ENCODE data around the gene SLC6A9.

Gene SLC6A9

DNA sequence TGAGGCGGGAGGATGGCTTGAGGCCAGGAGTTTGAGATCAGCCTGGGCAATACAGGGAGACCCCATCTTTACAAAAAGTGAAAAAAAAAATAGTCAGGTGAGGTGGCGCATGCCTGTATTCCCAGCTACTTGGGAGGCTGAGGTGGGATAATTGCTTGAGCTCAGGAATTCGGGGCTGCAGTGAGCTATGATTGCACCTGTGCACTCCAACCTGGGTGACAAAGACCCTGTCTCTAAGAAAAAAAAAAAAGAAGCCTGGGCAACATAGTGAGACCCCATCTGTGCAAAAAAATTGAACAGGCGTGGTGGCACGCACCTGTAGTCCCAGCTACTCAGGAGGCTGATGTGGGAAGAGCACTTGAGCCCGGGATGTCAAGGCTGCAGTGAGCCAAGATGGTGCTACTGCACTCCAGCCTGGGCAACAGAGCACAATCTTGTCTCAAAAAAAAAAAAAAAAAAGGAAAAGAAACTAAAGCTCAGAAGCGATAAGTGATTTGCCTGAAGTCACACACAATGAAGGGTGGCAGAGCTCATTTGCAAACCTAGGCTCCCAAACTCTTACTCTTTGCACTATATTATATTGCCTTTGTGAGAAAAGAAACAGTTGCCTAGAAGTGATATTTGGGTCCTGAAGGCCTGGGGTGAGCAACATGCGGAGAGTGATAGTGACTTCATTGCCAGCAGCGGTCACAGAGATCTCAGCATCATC lies 37.9 kb downstream of the SLC6A9 start:
- Histone ChIP-seq H3K23ac (ENCODE audit: low read length) (no peak overlapping the region), H3K4me3 (ENCODE audit: low read length) (no peak overlapping the region), H3K36me3 (ENCODE audit: control insufficient read depth, insufficient read depth, low read length) (no peaks in the 10 kb centered on the region), H4K5ac (ENCODE audit: low read length) (no peak overlapping the region), H3K27ac (ENCODE audit: low read depth, low read length) (no peak overlapping the region), H2AK5ac (ENCODE audit: low read length) (no peak overlapping the region), H3K9ac (ENCODE audit: low read length) (no peak overlapping the region), H3K18ac (ENCODE audit: low read length) (no peak overlapping the region), H3K27me3 (ENCODE audit: insufficient read depth, low read length, poor library complexity) (no peaks in the 10 kb centered on the region), H2BK15ac (replicated peaks; ENCODE audit: low read depth) (no peak overlapping the region), H3K56ac (ENCODE audit: low read length) (no peak overlapping the region), H2BK120ac (ENCODE audit: low read depth, low read length) (no peak overlapping the region), H3K4ac (ENCODE audit: low read depth, low read length) (no peak overlapping the region), H3K79me1 (ENCODE audit: low read length) (no peaks in the 10 kb centered on the region), H3K79me2 (ENCODE audit: control insufficient read depth, insufficient read depth, low read length) (no peaks in the 10 kb centered on the region), H3K4me1 (ENCODE audit: control insufficient read depth, low read depth, low read length) (no peaks in the 10 kb centered on the region), H3K4me2 (ENCODE audit: low read length) (no peak overlapping the region), H4K8ac (ENCODE audit: low read depth, low read length) (no peak overlapping the region), H2BK5ac (ENCODE audit: low read length) (no peak overlapping the region)
- no CpG with 5 or more reads among the region's 9 CpGs for WGBS (ENCODE audit: extremely low coverage, insufficient coverage, low lambda C conversion rate)
- DNase-seq: no peak

DNA sequence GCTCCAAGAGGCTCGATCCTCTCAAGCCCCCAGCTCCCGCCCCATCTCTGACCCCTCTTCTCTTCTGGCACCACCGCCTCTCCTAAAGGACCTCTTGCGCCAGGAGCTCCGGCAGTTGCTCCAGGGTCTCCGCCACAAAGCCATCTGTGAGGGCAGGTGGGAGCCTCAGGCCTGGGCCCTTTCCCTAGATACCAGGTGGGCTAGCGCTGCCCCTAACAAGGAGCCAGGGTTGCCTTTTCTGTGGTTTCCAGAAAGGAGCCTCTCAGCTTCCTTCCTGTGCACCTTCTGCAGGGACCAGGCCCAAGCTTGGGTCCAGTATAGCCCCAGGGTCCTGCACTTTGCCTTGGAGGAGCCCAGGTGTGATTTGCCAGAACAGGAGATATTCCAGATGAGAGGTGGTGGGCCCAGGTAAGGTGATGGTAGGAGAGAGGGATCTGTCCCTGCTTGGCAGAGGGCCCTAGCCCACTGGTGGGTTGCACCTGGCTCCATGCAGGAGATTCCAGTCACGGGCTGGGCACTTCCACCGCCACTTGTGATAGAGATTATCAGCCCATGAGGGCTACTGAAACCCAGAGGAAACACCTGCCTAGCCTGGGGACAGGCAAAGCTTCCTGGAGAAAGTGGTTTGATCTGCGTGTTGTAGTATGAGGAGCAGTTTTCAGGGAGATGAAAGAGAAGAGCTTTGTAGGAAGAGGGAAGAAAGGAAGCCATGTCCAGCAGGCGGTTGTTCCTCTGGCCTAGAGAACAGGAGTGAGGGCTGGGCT lies 38.8 kb downstream of the SLC6A9 start:
- DNase-seq: no peak
- Histone ChIP-seq H3K18ac (ENCODE audit: low read length) (no peak overlapping the region), H3K27ac (ENCODE audit: low read depth, low read length) (peak overlapping the region; percentile 25), H3K56ac (ENCODE audit: low read length) (peak overlapping the region; percentile 98), H2BK15ac (replicated peaks; ENCODE audit: low read depth) (no peak overlapping the region), H4K5ac (ENCODE audit: low read length) (no peak overlapping the region), H2BK120ac (ENCODE audit: low read depth, low read length) (no peak overlapping the region), H2BK5ac (ENCODE audit: low read length) (no peak overlapping the region), H2AK5ac (ENCODE audit: low read length) (peak overlapping the region; percentile 65), H3K23ac (ENCODE audit: low read length) (no peak overlapping the region), H3K27me3 (ENCODE audit: insufficient read depth, low read length, poor library complexity) (no peaks in the 10 kb centered on the region), H3K79me1 (ENCODE audit: low read length) (no peaks in the 10 kb centered on the region), H3K4me2 (ENCODE audit: low read length) (peak overlapping the region; percentile 89), H3K4me3 (ENCODE audit: low read length) (peak overlapping the region; percentile 70), H3K36me3 (ENCODE audit: control insufficient read depth, insufficient read depth, low read length) (no peaks in the 10 kb centered on the region), H3K9ac (ENCODE audit: low read length) (peak overlapping the region; percentile 92), H3K4ac (ENCODE audit: low read depth, low read length) (no peak overlapping the region), H3K4me1 (ENCODE audit: control insufficient read depth, low read depth, low read length) (no peaks in the 10 kb centered on the region), H3K79me2 (ENCODE audit: control insufficient read depth, insufficient read depth, low read length) (no peaks in the 10 kb centered on the region), H4K8ac (ENCODE audit: low read depth, low read length) (no peak overlapping the region)
- no CpG with 5 or more reads among the region's 11 CpGs for WGBS (ENCODE audit: extremely low coverage, insufficient coverage, low lambda C conversion rate)

DNA sequence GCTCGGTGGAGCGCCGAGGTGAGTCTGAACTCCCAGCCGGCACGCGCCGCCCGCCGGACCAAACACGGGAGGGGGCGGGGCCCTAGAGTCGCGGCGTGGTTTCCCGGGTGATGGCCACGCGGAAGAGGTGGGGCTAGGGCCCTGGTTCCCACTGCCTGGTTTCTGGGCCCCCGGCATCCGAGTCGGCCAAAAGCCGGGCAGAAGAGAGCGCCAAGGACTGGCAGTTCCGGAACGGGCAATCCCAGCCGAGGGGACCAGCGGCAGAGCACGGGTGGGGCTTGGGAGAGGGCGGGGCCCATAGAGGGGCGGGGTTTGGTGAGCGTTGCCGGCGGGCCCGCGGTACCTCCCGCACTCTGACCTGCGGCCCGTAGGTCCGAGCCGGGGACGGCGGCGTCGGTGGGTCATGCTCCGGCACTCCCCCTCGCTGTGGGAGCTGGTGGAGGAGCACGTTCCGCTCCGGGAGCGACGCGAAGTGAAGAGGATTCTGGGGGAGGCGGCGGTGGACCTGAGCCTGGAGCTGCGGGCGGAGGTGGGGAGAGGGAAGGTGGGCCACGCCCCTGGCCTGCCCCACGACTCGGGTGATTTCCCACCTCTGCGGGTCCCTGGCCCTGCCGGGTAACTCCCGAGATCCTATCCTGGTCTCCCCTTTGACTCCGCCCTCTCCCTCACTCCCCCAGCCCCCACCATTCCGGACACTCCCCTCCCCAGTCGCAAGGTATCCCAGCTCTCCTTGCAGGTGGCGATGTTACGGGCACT lies 39.6 kb downstream of the SLC6A9 start, which contains the start of gene CCDC24:
CCDC24 (plus strand) TSS at position 124 of the 756 bp plus-strand sequence; CDS start at position 404, 280 bp downstream.
- Histone ChIP-seq H3K18ac (ENCODE audit: low read length) (peak within 1 kb of the TSS; percentile 46), H3K4ac (ENCODE audit: low read depth, low read length) (no peak within 1 kb of the TSS), H3K36me3 (ENCODE audit: control insufficient read depth, insufficient read depth, low read length) (no peaks in the 10 kb centered on the region), H3K27ac (ENCODE audit: low read depth, low read length) (peak within 1 kb of the TSS; percentile 25), H2BK15ac (replicated peaks; ENCODE audit: low read depth) (no peak within 1 kb of the TSS), H3K79me1 (ENCODE audit: low read length) (no peaks in the 10 kb centered on the region), H2BK5ac (ENCODE audit: low read length) (peak within 1 kb of the TSS; percentile 70), H3K79me2 (ENCODE audit: control insufficient read depth, insufficient read depth, low read length) (no peaks in the 10 kb centered on the region), H4K8ac (ENCODE audit: low read depth, low read length) (no peak within 1 kb of the TSS), H4K5ac (ENCODE audit: low read length) (no peak within 1 kb of the TSS), H3K27me3 (ENCODE audit: insufficient read depth, low read length, poor library complexity) (no peaks in the 10 kb centered on the region), H2AK5ac (ENCODE audit: low read length) (peak within 1 kb of the TSS; percentile 65), H3K4me2 (ENCODE audit: low read length) (peak within 1 kb of the TSS; percentile 89), H3K4me1 (ENCODE audit: control insufficient read depth, low read depth, low read length) (no peaks in the 10 kb centered on the region), H3K56ac (ENCODE audit: low read length) (peak within 1 kb of the TSS; percentile 98), H2BK120ac (ENCODE audit: low read depth, low read length) (no peak within 1 kb of the TSS), H3K4me3 (ENCODE audit: low read length) (peak within 1 kb of the TSS; percentile 70), H3K23ac (ENCODE audit: low read length) (no peak within 1 kb of the TSS), H3K9ac (ENCODE audit: low read length) (peak within 1 kb of the TSS; percentile 92)
- peak; percentile 84 for DNase-seq
- no CpG with 5 or more reads among the region's 66 CpGs for WGBS (ENCODE audit: extremely low coverage, insufficient coverage, low lambda C conversion rate)

DNA sequence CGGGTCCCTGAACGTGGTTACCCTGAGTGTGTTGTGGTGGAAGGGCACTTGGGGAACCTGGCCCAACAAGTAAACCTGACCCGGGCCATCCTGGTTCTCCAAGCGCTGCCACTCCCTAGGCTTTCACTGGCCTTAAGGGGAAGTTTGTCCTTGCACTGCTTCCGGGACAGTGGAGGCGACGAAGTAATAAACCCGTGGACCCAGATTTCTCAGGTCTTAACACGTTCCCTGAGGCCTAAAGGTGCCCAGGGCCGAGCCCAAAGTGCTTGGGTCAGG lies 40.1 kb downstream of the SLC6A9 start:
- DNase-seq: no peak
- Histone ChIP-seq H4K5ac (ENCODE audit: low read length) (no peak overlapping the region), H3K4me3 (ENCODE audit: low read length) (peak overlapping the region; percentile 49), H3K79me2 (ENCODE audit: control insufficient read depth, insufficient read depth, low read length) (no peaks in the 10 kb centered on the region), H2BK120ac (ENCODE audit: low read depth, low read length) (no peak overlapping the region), H3K23ac (ENCODE audit: low read length) (no peak overlapping the region), H3K18ac (ENCODE audit: low read length) (no peak overlapping the region), H3K4me1 (ENCODE audit: control insufficient read depth, low read depth, low read length) (no peaks in the 10 kb centered on the region), H3K9ac (ENCODE audit: low read length) (peak overlapping the region; percentile 92), H3K27ac (ENCODE audit: low read depth, low read length) (peak overlapping the region; percentile 13), H2AK5ac (ENCODE audit: low read length) (no peak overlapping the region), H3K4ac (ENCODE audit: low read depth, low read length) (no peak overlapping the region), H4K8ac (ENCODE audit: low read depth, low read length) (no peak overlapping the region), H3K79me1 (ENCODE audit: low read length) (no peaks in the 10 kb centered on the region), H3K36me3 (ENCODE audit: control insufficient read depth, insufficient read depth, low read length) (no peaks in the 10 kb centered on the region), H2BK5ac (ENCODE audit: low read length) (no peak overlapping the region), H3K56ac (ENCODE audit: low read length) (peak overlapping the region; percentile 98), H3K27me3 (ENCODE audit: insufficient read depth, low read length, poor library complexity) (no peaks in the 10 kb centered on the region), H3K4me2 (ENCODE audit: low read length) (peak overlapping the region; percentile 83), H2BK15ac (replicated peaks; ENCODE audit: low read depth) (no peak overlapping the region)
- WGBS (ENCODE audit: extremely low coverage, insufficient coverage, low lambda C conversion rate): no CpG with 5 or more reads among the region's 10 CpGs

DNA sequence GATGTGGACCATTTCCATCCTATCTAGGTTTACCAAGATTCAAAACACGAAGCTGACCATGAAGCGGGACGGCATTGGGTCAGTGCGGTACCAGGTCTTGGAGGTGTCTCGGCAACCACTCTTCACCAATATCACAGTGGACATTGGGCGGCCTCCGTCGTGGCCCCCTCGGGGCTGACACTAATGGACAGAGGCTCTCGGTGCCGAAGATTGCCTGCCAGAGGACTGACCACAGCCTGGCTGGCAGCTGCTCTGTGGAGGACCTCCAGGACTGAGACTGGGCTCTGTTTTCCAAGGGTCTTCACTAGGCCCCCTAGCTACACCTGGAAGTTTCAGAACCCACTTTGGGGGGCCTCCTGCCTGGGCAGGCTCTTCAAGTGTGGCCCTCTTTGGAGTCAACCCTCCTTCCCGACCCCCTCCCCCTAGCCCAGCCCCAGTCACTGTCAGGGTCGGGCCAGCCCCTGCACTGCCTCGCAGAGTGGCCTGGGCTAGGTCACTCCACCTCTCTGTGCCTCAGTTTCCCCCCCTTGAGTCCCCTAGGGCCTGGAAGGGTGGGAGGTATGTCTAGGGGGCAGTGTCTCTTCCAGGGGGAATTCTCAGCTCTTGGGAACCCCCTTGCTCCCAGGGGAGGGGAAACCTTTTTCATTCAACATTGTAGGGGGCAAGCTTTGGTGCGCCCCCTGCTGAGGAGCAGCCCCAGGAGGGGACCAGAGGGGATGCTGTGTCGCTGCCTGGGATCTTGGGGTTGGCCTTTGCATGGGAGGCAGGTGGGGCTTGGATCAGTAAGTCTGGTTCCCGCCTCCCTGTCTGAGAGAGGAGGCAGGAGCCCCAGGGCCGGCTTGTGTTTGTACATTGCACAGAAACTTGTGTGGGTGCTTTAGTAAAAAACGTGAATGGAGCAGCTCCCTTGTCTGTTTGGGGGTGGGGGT lies 40.7 kb downstream of the SLC6A9 start:
- no CpG with 5 or more reads among the region's 19 CpGs for WGBS (ENCODE audit: extremely low coverage, insufficient coverage, low lambda C conversion rate)
- Histone ChIP-seq H3K18ac (ENCODE audit: low read length) (no peak overlapping the region), H3K4ac (ENCODE audit: low read depth, low read length) (no peak overlapping the region), H3K79me1 (ENCODE audit: low read length) (no peaks in the 10 kb centered on the region), H4K8ac (ENCODE audit: low read depth, low read length) (no peak overlapping the region), H3K23ac (ENCODE audit: low read length) (no peak overlapping the region), H3K27me3 (ENCODE audit: insufficient read depth, low read length, poor library complexity) (no peaks in the 10 kb centered on the region), H3K4me2 (ENCODE audit: low read length) (peak overlapping the region; percentile 83), H3K56ac (ENCODE audit: low read length) (peak overlapping the region; percentile 98), H3K4me1 (ENCODE audit: control insufficient read depth, low read depth, low read length) (no peaks in the 10 kb centered on the region), H2BK15ac (replicated peaks; ENCODE audit: low read depth) (no peak overlapping the region), H3K9ac (ENCODE audit: low read length) (peak overlapping the region; percentile 92), H2BK120ac (ENCODE audit: low read depth, low read length) (no peak overlapping the region), H2AK5ac (ENCODE audit: low read length) (no peak overlapping the region), H3K27ac (ENCODE audit: low read depth, low read length) (peak overlapping the region; percentile 13), H3K4me3 (ENCODE audit: low read length) (no peak overlapping the region), H3K79me2 (ENCODE audit: control insufficient read depth, insufficient read depth, low read length) (no peaks in the 10 kb centered on the region), H3K36me3 (ENCODE audit: control insufficient read depth, insufficient read depth, low read length) (peaks cover 3% of the 10 kb centered on the region), H4K5ac (ENCODE audit: low read length) (no peak overlapping the region), H2BK5ac (ENCODE audit: low read length) (no peak overlapping the region)
- DNase-seq: no peak
